Measurements from ENCODE around the gene ZNF214. TPM values are rescaled to one million over a fixed set of nuclear protein-coding genes. Genes with fewer than 3 reads are reported as not detected.

The ZNF214 gene
- total RNA-seq, 1 experiment from 2014 or later: 3.1 TPM

DNA sequence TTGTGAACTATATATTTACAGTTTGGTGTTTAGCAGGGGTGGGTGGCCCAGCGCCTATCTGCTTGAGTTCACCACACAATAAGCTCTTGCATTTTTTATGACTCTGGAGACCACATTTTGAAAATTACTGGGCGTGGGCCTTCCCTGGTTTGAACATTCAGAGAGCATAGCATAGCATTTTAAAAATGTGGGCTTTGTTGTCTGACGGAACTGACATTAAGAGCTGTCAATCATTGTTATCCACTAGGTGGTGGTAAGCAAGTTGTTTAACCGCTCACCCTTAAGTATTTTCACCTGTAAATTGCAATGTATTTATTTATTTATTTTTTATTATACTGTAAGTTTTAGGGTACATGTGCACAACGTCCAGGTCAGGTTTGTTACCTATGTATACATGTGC lies 1.2 kb upstream of the ZNF214 start:
- CTCF ChIA-PET: interaction anchor here (0.8 to 1.2 kb wide), 2 partner anchors 15 to 321 kb away, joined by 3 to 4 read pairs; no protein-coding TSS in a partner anchor
- Mint-ChIP-seq H3K27me3 (ENCODE audit: insufficient read depth, unreplicated experiment) (no peaks in the 10 kb centered on the region), H3K36me3 (ENCODE audit: insufficient read depth, unreplicated experiment) (peaks cover 7% of the 10 kb centered on the region), H3K4me1 (ENCODE audit: insufficient read depth, unreplicated experiment) (peaks cover 5% of the 10 kb centered on the region), H3K9me3 (ENCODE audit: unreplicated experiment) (no peaks in the 10 kb centered on the region), H3K4me3 (ENCODE audit: unreplicated experiment) (no peak overlapping the region), H3K27ac (ENCODE audit: low read depth, unreplicated experiment) (no peak overlapping the region)
- intact Hi-C loops (cut with micrococcal nuclease): no loop called here
- DNase-seq (ENCODE audit: unreplicated experiment): no peak
- no peak for TF ChIP-seq CTCF (IDR thresholded peaks at IDR 0.05; ENCODE audit: unreplicated experiment)
- POLR2A ChIA-PET: interaction anchor here (1.1 to 2.3 kb wide), 2 partner anchors 29 to 95 kb away, joined by 6 to 12 read pairs; partner anchors contain the start of gene ZNF215
- BruUV-seq (replicated peaks): no TSS peak

- ChIA-PET CTCF (interaction anchor here (0.6 to 1.7 kb wide), 6 partner anchors 15 to 967 kb away, joined by 3 to 5 read pairs (median 3); partner anchors contain the start of gene EIF3F), POLR2A (interaction anchor here (0.6 to 2.3 kb wide), 5 partner anchors 9 to 1862 kb away, joined by 3 to 12 read pairs (median 3); partner anchors contain the start of gene ZNF215)
- intact Hi-C loops (cut with micrococcal nuclease): loop anchor here (1.0 kb wide), 1 partner anchor 93 kb away; the partner anchor contains the start of gene ZNF215
- Mint-ChIP-seq H3K36me3 (ENCODE audit: insufficient read depth, unreplicated experiment) (peaks cover 7% of the 10 kb centered on the region), H3K27ac (ENCODE audit: low read depth, unreplicated experiment) (peak overlapping the region; percentile 91), H3K9me3 (ENCODE audit: unreplicated experiment) (no peaks in the 10 kb centered on the region), H3K4me3 (ENCODE audit: unreplicated experiment) (peak overlapping the region; percentile 95), H3K4me1 (ENCODE audit: insufficient read depth, unreplicated experiment) (peaks cover 5% of the 10 kb centered on the region), H3K27me3 (ENCODE audit: insufficient read depth, unreplicated experiment) (no peaks in the 10 kb centered on the region)
- no peak for DNase-seq (ENCODE audit: unreplicated experiment)
- TSS peak; percentile 66 for BruUV-seq (replicated peaks)
- no peak for TF ChIP-seq CTCF (IDR thresholded peaks at IDR 0.05; ENCODE audit: unreplicated experiment)
Observed at GRCh38 chr11:7019500-7020182, 505 bp downstream of the ZNF214 start.

GRCh38 chr11:7016011-7016410 lies 4.1 kb downstream of the ZNF214 start:
- no TSS peak for BruUV-seq (replicated peaks)
- no peaks in the 10 kb centered on the region for H3K27me3 Mint-ChIP-seq (ENCODE audit: insufficient read depth, unreplicated experiment)
- intact Hi-C loops (cut with micrococcal nuclease): no loop called here
- peaks cover 5% of the 10 kb centered on the region for H3K4me1 Mint-ChIP-seq (ENCODE audit: insufficient read depth, unreplicated experiment)
- DNase-seq (ENCODE audit: unreplicated experiment): no peak
- TF ChIP-seq CTCF (IDR thresholded peaks at IDR 0.05; ENCODE audit: unreplicated experiment): no peak
- CTCF ChIA-PET: no interaction called here
- POLR2A ChIA-PET: no interaction called here
- H3K9me3 Mint-ChIP-seq (ENCODE audit: unreplicated experiment): no peaks in the 10 kb centered on the region
- H3K27ac Mint-ChIP-seq (ENCODE audit: low read depth, unreplicated experiment): no peak overlapping the region
- H3K4me3 Mint-ChIP-seq (ENCODE audit: unreplicated experiment): no peak overlapping the region
- H3K36me3 Mint-ChIP-seq (ENCODE audit: insufficient read depth, unreplicated experiment): peaks cover 7% of the 10 kb centered on the region

- CTCF ChIA-PET: no interaction called here
- DNase-seq (ENCODE audit: unreplicated experiment): no peak
- BruUV-seq (replicated peaks): no TSS peak
- Mint-ChIP-seq H3K36me3 (ENCODE audit: insufficient read depth, unreplicated experiment) (no peaks in the 10 kb centered on the region), H3K4me1 (ENCODE audit: insufficient read depth, unreplicated experiment) (peaks cover 5% of the 10 kb centered on the region), H3K27me3 (ENCODE audit: insufficient read depth, unreplicated experiment) (no peaks in the 10 kb centered on the region), H3K9me3 (ENCODE audit: unreplicated experiment) (no peaks in the 10 kb centered on the region), H3K4me3 (ENCODE audit: unreplicated experiment) (no peak overlapping the region), H3K27ac (ENCODE audit: low read depth, unreplicated experiment) (no peak overlapping the region)
- POLR2A ChIA-PET: no interaction called here
- TF ChIP-seq CTCF (IDR thresholded peaks at IDR 0.05; ENCODE audit: unreplicated experiment): no peak
- intact Hi-C loops (cut with micrococcal nuclease): no loop called here
Observed at GRCh38 chr11:7014118-7014517, 6.0 kb downstream of the ZNF214 start.

Data from MCF 10A (cell line).